MM.1S (cell line): Measurements from ENCODE around the gene DNASE2B.
A peak's percentile ranks its signal among the peaks of the same experiment; 100 is the strongest.

ENCODE experiments used
- EZH2 ChIP-seq: fragments of 300-600 bp; sonication (generic); optimal IDR thresholded peaks from 2 replicates; pipeline ENCODE3; 2017; ENCODE audit warnings: low read depth, mild to moderate bottlenecking, antibody characterized with exemption, low read length, mixed read lengths
- TF ChIP-seq, protein P1 (sequence below): fragments of 300-600 bp; sonication (generic); IDR thresholded peaks from 2 replicates; pipeline ENCODE4 v1.5.1; 2016; ENCODE audit warnings: antibody characterized with exemption, low read length, mixed read lengths

DNA sequence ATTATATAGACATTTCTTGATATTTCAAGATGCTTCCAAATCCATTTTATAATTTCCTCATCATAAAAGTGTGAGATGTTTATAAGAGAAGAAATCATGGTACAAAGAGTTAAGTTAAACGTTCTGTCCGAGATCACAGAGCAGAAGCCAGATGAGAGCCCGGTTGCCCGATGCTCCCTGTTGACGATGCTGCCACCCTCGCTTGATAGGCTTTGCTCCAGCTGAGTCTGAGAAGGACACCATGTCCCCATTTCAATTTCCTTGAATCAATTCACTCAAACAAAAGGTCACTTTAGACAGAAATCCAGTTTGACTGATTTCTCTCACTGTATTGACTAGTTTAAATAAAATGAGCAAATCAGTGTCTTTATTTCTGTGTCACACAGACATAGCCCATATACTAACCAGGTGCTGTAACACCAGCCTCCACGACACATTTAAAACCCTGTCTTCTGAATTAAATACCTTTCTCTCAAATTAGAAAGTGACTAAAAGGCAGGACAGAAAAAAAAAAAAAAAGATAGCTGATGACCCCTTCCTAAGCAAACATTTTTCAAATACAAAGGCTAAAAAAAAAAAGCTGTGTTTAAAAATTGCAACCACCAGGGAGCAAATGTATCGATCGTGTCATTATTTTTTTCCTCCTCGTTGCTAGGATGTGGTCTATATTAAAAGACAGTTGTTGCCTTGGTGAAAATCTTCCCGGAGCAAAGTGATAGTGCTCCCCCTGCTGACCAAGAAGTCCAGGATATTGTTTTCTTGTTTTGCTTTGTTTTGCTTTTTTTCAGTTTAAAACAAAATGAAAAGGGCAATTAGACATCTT, 35.2 kb downstream of the DNASE2B start:
- TF ChIP-seq, protein P1, sequence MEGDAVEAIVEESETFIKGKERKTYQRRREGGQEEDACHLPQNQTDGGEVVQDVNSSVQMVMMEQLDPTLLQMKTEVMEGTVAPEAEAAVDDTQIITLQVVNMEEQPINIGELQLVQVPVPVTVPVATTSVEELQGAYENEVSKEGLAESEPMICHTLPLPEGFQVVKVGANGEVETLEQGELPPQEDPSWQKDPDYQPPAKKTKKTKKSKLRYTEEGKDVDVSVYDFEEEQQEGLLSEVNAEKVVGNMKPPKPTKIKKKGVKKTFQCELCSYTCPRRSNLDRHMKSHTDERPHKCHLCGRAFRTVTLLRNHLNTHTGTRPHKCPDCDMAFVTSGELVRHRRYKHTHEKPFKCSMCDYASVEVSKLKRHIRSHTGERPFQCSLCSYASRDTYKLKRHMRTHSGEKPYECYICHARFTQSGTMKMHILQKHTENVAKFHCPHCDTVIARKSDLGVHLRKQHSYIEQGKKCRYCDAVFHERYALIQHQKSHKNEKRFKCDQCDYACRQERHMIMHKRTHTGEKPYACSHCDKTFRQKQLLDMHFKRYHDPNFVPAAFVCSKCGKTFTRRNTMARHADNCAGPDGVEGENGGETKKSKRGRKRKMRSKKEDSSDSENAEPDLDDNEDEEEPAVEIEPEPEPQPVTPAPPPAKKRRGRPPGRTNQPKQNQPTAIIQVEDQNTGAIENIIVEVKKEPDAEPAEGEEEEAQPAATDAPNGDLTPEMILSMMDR = peak; percentile 54
- no peak for TF ChIP-seq EZH2
